Panc1 (cell line): ENCODE data around the gene TMED6. TPM values are rescaled to one million over a fixed set of nuclear protein-coding genes. Genes with fewer than 3 reads are reported as not detected.

Source experiments
- ATAC-seq: fragments of 200-7000 bp; cut with Tn5 transposase; 2 replicates; pipeline ENCODE4 v1.9.1; 2020; ENCODE audit warnings: mild to moderate bottlenecking, moderate library complexity
- BruUV-seq: library from RNA; stranded (reverse); fragments of 400-500 nt; replicated peaks from 2 replicates; lab custom pipeline; 2021; lab: Mats Ljungman, UMichigan
- CTCF ChIA-PET: fragments of 300-600 bp; sonication (Branson Sonifier 250); formaldehyde crosslinking; loops from one replicate; lab custom pipeline; 2022; ENCODE audit warnings: antibody characterized with exemption; lab: Charles Lee
- POLR2A ChIA-PET: fragments of 300-600 bp; sonication (Branson Sonifier 250); formaldehyde crosslinking; loops from one replicate; lab custom pipeline; 2022; ENCODE audit warnings: antibody characterized with exemption; lab: Charles Lee
- DNase-seq: peaks from one replicate; pipeline ENCODE4 v3.0.0-alpha.2; 2010; ENCODE audit warnings: low read depth, low spot score
- H3K27ac ChIP-seq: 2 replicates; pipeline ENCODE4 v1.5.1; 2011; ENCODE audit warnings: mild to moderate bottlenecking, low read length, inconsistent platforms
- H3K27me3 ChIP-seq: fragments of 200-500 bp; sonication (Bioruptor generic); 2 replicates; pipeline ENCODE4 v1.6.0; 2014; ENCODE audit warnings: low read length, inconsistent platforms; ENCODE audit not compliant: control insufficient read depth, insufficient read depth
- H3K36me3 ChIP-seq: fragments of 200-500 bp; sonication (Bioruptor generic); 2 replicates; pipeline ENCODE4 v1.5.1; 2014; ENCODE audit warnings: inconsistent platforms, mild to moderate bottlenecking, low read length, moderate library complexity; ENCODE audit not compliant: control insufficient read depth, insufficient read depth
- H3K4me1 ChIP-seq: 2 replicates; pipeline ENCODE4 v1.5.1; 2011; ENCODE audit warnings: inconsistent platforms, mild to moderate bottlenecking, low read length, moderate library complexity; ENCODE audit not compliant: control insufficient read depth, insufficient read depth
- H3K4me3 ChIP-seq, 2 experiments: 2 replicates each; pipeline ENCODE4 v1.5.1; 2011 to 2012; ENCODE audit warnings: low read depth in 2 of 2, low read length in 2 of 2, mild to moderate bottlenecking in 2 of 2, inconsistent platforms in 1 of 2, moderate library complexity in 1 of 2
- H3K9me3 ChIP-seq: fragments of 200-500 bp; sonication (Bioruptor generic); 2 replicates; pipeline ENCODE4 v1.5.1; 2014; ENCODE audit warnings: low read depth, mild to moderate bottlenecking, inconsistent platforms, low read length, moderate library complexity; ENCODE audit not compliant: control insufficient read depth, insufficient read depth
- POLR2AphosphoS5 ChIP-seq: IDR thresholded peaks from 2 replicates; pipeline ENCODE4 v1.6.1; 2012; ENCODE audit warnings: mild to moderate bottlenecking, low read depth, low read length, moderate library complexity
- REST ChIP-seq, 2 experiments: IDR thresholded peaks; 2 replicates each; pipeline ENCODE4 v1.6.1; 2011 to 2012; ENCODE audit warnings: low read depth in 2 of 2, control low read depth in 1 of 2, low read length in 1 of 2, mild to moderate bottlenecking in 1 of 2, moderate library complexity in 1 of 2; ENCODE audit not compliant: insufficient read depth in 1 of 2
- SIN3A ChIP-seq: IDR thresholded peaks from 2 replicates; pipeline ENCODE4 v1.6.1; 2012; ENCODE audit warnings: low read depth, mild to moderate bottlenecking, low read length, moderate library complexity, borderline replicate concordance; ENCODE audit not compliant: insufficient read depth
- TCF7L2 ChIP-seq: IDR thresholded peaks from 2 replicates; pipeline ENCODE4 v1.6.1; 2011; ENCODE audit warnings: mild to moderate bottlenecking, low read depth, low read length, inconsistent platforms
- in situ Hi-C: cut with HindIII; loops from 2 replicates; pipeline ENCODE4 v1.10.0; 2016; ENCODE audit warnings: low sequenced_read_pairs, low pct_unique_long_range_greater_than_20kb
- intact Hi-C: fragments of 100-400 bp; cut with micrococcal nuclease; formaldehyde crosslinking; loops from one replicate; pipeline ENCODE4 v1.10.0; 2022; ENCODE audit not compliant: unreplicated experiment
- total RNA-seq: library from RNA; stranded (reverse); gene quantifications from one replicate; pipeline ENCODE4 v1.2.1, GENCODE V29; 2021; ENCODE audit not compliant: unreplicated experiment
- TF ChIP-seq, protein P1 (sequence below): fragments of 450-650 bp; IDR thresholded peaks from 2 replicates; pipeline ENCODE4 v1.5.1; 2017; ENCODE audit warnings: mild to moderate bottlenecking

The TMED6 gene
- total RNA-seq, 1 experiment from 2014 or later, result 0.36 TPM

GRCh38 chr16:69330286-69331109, 21.1 kb downstream of the TMED6 start, which contains the start of gene PDF:
PDF (minus strand) TSS chr16:69330588; CDS start chr16:69330570, 18 bp downstream.
- ChIA-PET POLR2A (no interaction called here), CTCF (no interaction called here)
- no TSS peak for BruUV-seq
- TF ChIP-seq, protein P1, sequence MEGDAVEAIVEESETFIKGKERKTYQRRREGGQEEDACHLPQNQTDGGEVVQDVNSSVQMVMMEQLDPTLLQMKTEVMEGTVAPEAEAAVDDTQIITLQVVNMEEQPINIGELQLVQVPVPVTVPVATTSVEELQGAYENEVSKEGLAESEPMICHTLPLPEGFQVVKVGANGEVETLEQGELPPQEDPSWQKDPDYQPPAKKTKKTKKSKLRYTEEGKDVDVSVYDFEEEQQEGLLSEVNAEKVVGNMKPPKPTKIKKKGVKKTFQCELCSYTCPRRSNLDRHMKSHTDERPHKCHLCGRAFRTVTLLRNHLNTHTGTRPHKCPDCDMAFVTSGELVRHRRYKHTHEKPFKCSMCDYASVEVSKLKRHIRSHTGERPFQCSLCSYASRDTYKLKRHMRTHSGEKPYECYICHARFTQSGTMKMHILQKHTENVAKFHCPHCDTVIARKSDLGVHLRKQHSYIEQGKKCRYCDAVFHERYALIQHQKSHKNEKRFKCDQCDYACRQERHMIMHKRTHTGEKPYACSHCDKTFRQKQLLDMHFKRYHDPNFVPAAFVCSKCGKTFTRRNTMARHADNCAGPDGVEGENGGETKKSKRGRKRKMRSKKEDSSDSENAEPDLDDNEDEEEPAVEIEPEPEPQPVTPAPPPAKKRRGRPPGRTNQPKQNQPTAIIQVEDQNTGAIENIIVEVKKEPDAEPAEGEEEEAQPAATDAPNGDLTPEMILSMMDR, result no peak
- TF ChIP-seq REST (IDR thresholded peaks at IDR 0.05; ENCODE audit: insufficient read depth in 1 of 2, low read depth in 2 of 2, low read length in 1 of 2) (no peak), TCF7L2 (no peak), POLR2AphosphoS5 (peak; percentile 90), SIN3A (peak; percentile 56; the same call in 1 of the 2 replicates)
- ATAC-seq (peak; percentile 92), DNase-seq (no peak)
- no peaks in the 10 kb centered on the region for H3K9me3 ChIP-seq
- H3K27ac ChIP-seq, result peak within 1 kb of the TSS; percentile 90
- in situ Hi-C loops (no loop called here), intact Hi-C loops (no loop called here)
- peaks cover 13% of the 10 kb centered on the region; the same call in 1 of the 2 replicates for H3K4me1 ChIP-seq
- no peaks in the 10 kb centered on the region for H3K27me3 ChIP-seq
- peak within 1 kb of the TSS; percentile 64 to 71 for H3K4me3 ChIP-seq
- H3K36me3 ChIP-seq, result peaks cover 2% of the 10 kb centered on the region; the same call in 1 of the 2 replicates

DNA sequence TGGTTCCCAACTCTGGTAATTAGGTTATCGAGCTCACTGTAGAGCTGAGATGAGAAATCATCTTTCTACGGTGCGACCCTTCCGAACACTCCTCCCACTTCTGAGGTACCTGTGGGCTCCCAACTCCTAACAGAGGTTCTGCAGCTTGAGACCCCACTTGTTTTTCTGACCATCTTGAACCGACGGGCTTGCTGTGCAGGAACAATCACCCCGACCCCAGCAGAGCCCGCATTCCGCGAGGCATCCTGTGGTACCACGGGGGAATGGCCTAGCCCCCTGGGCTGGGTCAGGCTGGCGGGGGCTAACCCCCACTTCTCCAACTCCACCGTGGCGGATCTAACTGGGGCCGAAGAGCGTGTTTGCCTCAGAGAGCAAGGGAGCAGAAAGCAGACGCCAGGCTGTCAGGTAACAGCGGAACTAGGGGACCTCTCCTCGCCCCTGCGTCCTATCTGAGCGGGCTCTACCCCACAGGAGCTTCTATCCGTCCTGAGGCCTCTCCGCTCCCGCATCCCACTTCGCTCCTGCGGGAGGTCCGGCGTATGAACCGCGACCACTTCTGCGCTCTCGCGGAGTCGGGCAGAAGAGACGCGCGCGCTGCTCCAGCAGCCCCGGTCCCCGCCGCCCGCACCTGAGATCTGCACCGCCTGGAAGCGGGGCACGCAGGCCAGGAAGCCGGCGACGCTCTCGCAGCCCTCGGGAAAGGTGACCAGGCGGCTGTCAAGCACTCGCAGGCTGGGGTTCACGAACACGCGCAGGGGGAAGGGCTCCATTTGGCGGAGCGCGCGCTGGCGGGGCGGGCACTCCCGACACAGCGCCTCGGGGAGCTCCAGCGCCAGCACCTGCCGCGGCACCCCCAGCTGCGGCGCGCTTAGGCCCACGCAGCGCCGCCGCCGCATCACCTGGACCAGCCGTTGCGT, 22.0 kb downstream of the TMED6 start:
- ChIA-PET CTCF (no interaction called here), POLR2A (no interaction called here)
- intact Hi-C loops, result no loop called here

More for the DNA sequence above, 22.0 kb downstream of the TMED6 start:
- in situ Hi-C loops, result no loop called here
- no TSS peak for BruUV-seq
- peaks cover 15% of the 10 kb centered on the region for H3K4me1 ChIP-seq
- peak overlapping the region; percentile 79 for H3K27ac ChIP-seq
- TF ChIP-seq REST (IDR thresholded peaks at IDR 0.05; ENCODE audit: insufficient read depth in 1 of 2, low read depth in 2 of 2, low read length in 1 of 2) (no peak), TCF7L2 (no peak), SIN3A (no peak), POLR2AphosphoS5 (no peak)
- TF ChIP-seq, protein P1, result no peak
- no peak for DNase-seq
- ATAC-seq, result peak; percentile 43
- H3K36me3 ChIP-seq, result peaks cover 2% of the 10 kb centered on the region; the same call in 1 of the 2 replicates
- no peaks in the 10 kb centered on the region for H3K27me3 ChIP-seq
- H3K4me3 ChIP-seq, result peak overlapping the region; percentile 64 to 71
- H3K9me3 ChIP-seq, result no peaks in the 10 kb centered on the region
